ENCODE results near the gene STARD5. TPM values are rescaled to one million over a fixed set of nuclear protein-coding genes. Genes with fewer than 3 reads are reported as not detected.

Gene STARD5
- total RNA-seq, 2 donors from 2014 or later: 2.2 to 3.0 TPM

GRCh38 chr15:81323559-81323943, 390 bp downstream of the STARD5 start:
- Histone ChIP-seq H3K27ac (peak overlapping the region; percentile 71 to 86), H3K36me3 (peaks cover 5% of the 10 kb centered on the region), H3K4me1 (peaks cover 0 to 14% of the 10 kb centered on the region in 2 donors), H3K27me3 (no peaks in the 10 kb centered on the region), H3K4me3 (peak overlapping the region; percentile 64 to 81), H3K9me3 (no peaks in the 10 kb centered on the region)
- TF ChIP-seq CTCF (IDR thresholded peaks at IDR 0.05): no peak
- no peak for DNase-seq (ENCODE audit: low spot score)

DNA sequence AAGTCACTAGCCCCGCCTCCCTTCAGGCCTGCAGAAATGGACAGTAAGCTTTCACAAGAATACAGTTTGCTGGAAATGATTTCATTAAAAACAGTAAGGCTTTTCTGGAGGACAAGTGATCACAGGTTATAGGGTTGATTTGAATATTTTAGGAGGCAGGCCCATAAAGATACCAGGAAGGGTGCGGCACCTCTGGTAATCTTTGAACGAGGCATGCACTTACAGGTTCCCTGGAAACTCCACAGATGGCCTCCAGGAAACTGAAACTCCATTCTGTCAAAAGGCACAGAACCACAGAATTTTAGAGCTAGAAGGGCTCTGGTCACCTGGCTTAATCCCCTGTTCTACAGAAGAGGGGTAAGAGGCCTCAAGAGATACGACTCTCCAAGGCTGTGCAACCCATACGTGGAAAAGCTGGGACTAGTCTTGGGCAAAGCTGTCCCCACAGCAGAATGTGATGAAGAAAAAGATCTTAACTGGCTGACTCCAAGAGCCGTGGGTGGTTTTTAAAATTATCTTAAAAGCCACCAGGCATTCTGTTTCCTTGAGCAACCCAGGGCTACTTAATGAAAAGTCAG, 1.2 kb downstream of the STARD5 start:
- TF ChIP-seq CTCF (IDR thresholded peaks at IDR 0.05): no peak
- no peaks in the 10 kb centered on the region for H3K27me3 ChIP-seq
- H3K4me3 ChIP-seq: peak overlapping the region in 1 of 2 donors; percentile 81
- H3K9me3 ChIP-seq: no peaks in the 10 kb centered on the region
- peaks cover 6% of the 10 kb centered on the region for H3K36me3 ChIP-seq
- H3K27ac ChIP-seq: no peak overlapping the region
- H3K4me1 ChIP-seq: peaks cover 0 to 14% of the 10 kb centered on the region in 2 donors
- no peak for DNase-seq (ENCODE audit: low spot score)

DNA sequence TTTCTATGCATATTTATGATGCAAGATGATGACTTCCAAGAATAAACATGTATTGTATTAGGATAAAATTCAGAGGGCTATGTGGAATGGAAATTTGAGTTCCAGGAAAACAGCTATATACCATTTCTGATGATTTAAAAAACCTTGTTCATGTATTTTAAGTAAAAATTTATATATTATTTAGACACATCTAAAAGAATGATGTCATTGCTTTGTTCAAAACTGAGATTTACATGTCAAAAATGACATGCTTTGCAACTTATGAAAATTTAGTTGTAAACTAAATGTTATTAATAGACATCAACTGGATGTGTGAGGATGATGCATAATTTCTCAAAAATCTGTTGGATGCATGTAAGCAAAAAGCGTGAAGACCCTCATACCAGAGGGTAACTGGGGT, 2.3 kb downstream of the STARD5 start:
- Histone ChIP-seq H3K4me1 (peaks cover 0 to 14% of the 10 kb centered on the region in 2 donors), H3K27ac (no peak overlapping the region), H3K9me3 (no peaks in the 10 kb centered on the region), H3K36me3 (peaks cover 6% of the 10 kb centered on the region), H3K4me3 (no peak overlapping the region), H3K27me3 (no peaks in the 10 kb centered on the region)
- DNase-seq (ENCODE audit: low spot score): no peak
- TF ChIP-seq CTCF (IDR thresholded peaks at IDR 0.05): no peak

GRCh38 chr15:81317642-81318017, 6.3 kb downstream of the STARD5 start:
- no peak for TF ChIP-seq CTCF (IDR thresholded peaks at IDR 0.05)
- peaks cover 0 to 10% of the 10 kb centered on the region in 2 donors for H3K4me1 ChIP-seq

DNA sequence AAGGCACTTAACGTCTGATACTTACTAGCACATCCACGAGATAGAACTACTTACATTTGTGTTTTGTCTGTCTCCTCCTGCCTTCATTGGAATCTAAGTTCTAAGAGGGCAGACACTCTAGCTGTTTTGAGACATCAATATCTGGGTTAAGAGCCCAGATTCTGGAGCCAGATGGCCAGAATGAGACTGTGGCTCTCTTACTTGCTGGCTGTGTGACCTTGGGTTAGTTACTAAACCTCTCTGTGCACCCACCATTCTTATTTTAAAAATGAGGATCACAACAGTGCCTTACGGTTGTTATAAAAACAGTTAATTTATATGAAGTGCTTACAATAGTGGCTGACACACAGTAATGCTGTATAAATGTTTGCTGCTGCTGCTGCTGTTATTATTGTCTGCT, 7.7 kb downstream of the STARD5 start:
- no peak for DNase-seq (ENCODE audit: low spot score)
- H3K4me1 ChIP-seq: peaks cover 0 to 18% of the 10 kb centered on the region in 2 donors
- peaks cover 6% of the 10 kb centered on the region for H3K36me3 ChIP-seq
- H3K27ac ChIP-seq: no peak overlapping the region
- no peak for TF ChIP-seq CTCF (IDR thresholded peaks at IDR 0.05)
- H3K4me3 ChIP-seq: no peak overlapping the region
- no peaks in the 10 kb centered on the region for H3K27me3 ChIP-seq
- H3K9me3 ChIP-seq: no peaks in the 10 kb centered on the region

More at GRCh38 chr15:81317642-81318017, 6.3 kb downstream of the STARD5 start:
- Histone ChIP-seq H3K4me3 (no peak overlapping the region), H3K9me3 (no peaks in the 10 kb centered on the region), H3K27ac (no peak overlapping the region), H3K27me3 (no peaks in the 10 kb centered on the region), H3K36me3 (peaks cover 6% of the 10 kb centered on the region)
- no peak for DNase-seq (ENCODE audit: low spot score)

Data from right atrium auricular region (tissue), 2 donors.